Measurements from ENCODE around the gene TECPR2. TPM values are rescaled to one million over a fixed set of nuclear protein-coding genes. Genes with fewer than 3 reads are reported as not detected.

The TECPR2 gene
- total RNA-seq, 1 donor from 2014 or later: 8.9 TPM

GRCh38 chr14:102495491-102496330, 133.0 kb downstream of the TECPR2 start:
- DNase-seq (ENCODE audit: low read depth in 2 of 2): no peak

GRCh38 chr14:102496331-102496691, 133.6 kb downstream of the TECPR2 start:
- no peak for DNase-seq (ENCODE audit: low read depth in 2 of 2)

- DNase-seq (ENCODE audit: low read depth in 2 of 2): no peak
Measured at GRCh38 chr14:102496958-102497744, 134.4 kb downstream of the TECPR2 start.

- DNase-seq (ENCODE audit: low read depth in 2 of 2): peak in 1 of 2 donors; percentile 16
Measured at GRCh38 chr14:102497998-102498677, 135.4 kb downstream of the TECPR2 start.

- DNase-seq (ENCODE audit: low read depth in 2 of 2): no peak
Measured at GRCh38 chr14:102498678-102499265, 136.0 kb downstream of the TECPR2 start.

- DNase-seq (ENCODE audit: low read depth in 2 of 2): no peak
Measured at GRCh38 chr14:102499401-102500157, 136.8 kb downstream of the TECPR2 start.

GRCh38 chr14:102500158-102500662, 137.5 kb downstream of the TECPR2 start:
- peak; percentile 37 to 87 for DNase-seq (ENCODE audit: low read depth in 2 of 2)

GRCh38 chr14:102500713-102501112, 138.0 kb downstream of the TECPR2 start:
- no peak for DNase-seq (ENCODE audit: low read depth in 2 of 2)

- no peak for DNase-seq (ENCODE audit: low read depth in 2 of 2)
Measured at GRCh38 chr14:102501751-102502315, 139.1 kb downstream of the TECPR2 start.

- no peak for DNase-seq (ENCODE audit: low read depth in 2 of 2)
Measured at GRCh38 chr14:102502571-102502970, 139.8 kb downstream of the TECPR2 start.

- peak; percentile 24 to 86 for DNase-seq (ENCODE audit: low read depth in 2 of 2)
Measured at GRCh38 chr14:102503641-102504327, 141.0 kb downstream of the TECPR2 start.

- DNase-seq (ENCODE audit: low read depth in 2 of 2): no peak
Measured at GRCh38 chr14:102504328-102504999, 141.7 kb downstream of the TECPR2 start.

- no peak for DNase-seq (ENCODE audit: low read depth in 2 of 2)
Measured at GRCh38 chr14:102505000-102505619, 142.4 kb downstream of the TECPR2 start.

- DNase-seq (ENCODE audit: low read depth in 2 of 2): no peak
Measured at GRCh38 chr14:102505775-102506625, 143.3 kb downstream of the TECPR2 start.

GRCh38 chr14:102506626-102506925, 143.8 kb downstream of the TECPR2 start:
- DNase-seq (ENCODE audit: low read depth in 2 of 2): no peak

- peak in 1 of 2 donors; percentile 46 for DNase-seq (ENCODE audit: low read depth in 2 of 2)
Measured at GRCh38 chr14:102507081-102507856, 144.5 kb downstream of the TECPR2 start.

GRCh38 chr14:102507857-102508312, 145.1 kb downstream of the TECPR2 start:
- DNase-seq (ENCODE audit: low read depth in 2 of 2): no peak
